Measurements from ENCODE around the gene SASS6.

SASS6 gene

DNA sequence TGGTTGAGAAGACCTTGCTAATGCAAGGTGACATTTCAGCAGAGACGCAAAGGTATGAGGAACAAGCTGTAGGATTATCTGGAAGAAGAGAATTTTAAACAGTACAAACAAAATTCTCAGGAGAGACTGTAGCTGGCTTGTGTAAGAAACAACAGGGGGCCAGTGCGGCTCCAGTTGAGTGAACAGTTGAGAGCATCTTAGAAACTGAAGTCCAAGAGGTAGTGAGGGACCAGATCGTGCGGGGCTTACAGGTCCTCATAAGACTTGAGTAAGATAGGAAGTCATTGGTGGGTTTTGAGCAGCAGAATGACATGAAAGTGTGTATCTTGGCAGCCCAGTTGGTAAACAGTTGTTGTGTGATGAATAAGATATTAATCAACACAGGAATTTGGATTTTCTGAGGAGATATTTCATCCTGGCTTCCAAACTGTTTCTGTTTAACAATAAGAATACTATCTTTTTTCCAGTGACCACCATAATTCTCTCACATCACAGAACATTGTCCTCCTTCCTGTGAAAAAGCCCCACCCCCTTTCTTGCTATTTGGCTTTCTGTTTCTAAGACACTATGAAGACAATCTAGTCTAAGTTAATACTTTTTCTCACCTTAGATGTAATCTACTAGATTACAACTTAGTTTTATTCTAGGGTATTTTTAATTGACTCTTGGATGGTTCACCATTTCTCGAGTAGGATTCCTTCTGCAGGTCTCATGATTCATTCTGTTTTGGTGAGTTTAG, 62.4 kb downstream of the SASS6 start:
- TF ChIP-seq ZFX (IDR thresholded peaks at IDR 0.05; ENCODE audit: borderline replicate concordance) (no peak), CTCF (IDR thresholded peaks at IDR 0.05) (no peak)
- no peak overlapping the region for H3K27ac ChIP-seq

DNA sequence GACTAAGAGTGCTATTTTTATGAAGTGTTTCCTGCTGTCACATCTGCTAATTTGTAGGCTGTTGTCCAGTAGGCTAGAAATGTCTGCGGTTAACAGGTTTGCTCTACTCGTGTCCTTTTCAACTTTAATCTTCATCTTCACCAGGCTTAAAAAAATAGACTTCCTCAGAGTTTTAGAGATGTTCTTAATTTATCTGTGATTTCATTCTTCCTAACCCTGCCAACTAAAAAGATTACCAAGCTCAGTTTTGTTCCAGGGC, 66.8 kb downstream of the SASS6 start:
- no peak overlapping the region for H3K27ac ChIP-seq
- no peak for TF ChIP-seq ZFX (IDR thresholded peaks at IDR 0.05; ENCODE audit: borderline replicate concordance)
- TF ChIP-seq CTCF (IDR thresholded peaks at IDR 0.05), result no peak

GRCh38 chr1:100065183-100065968, 67.4 kb downstream of the SASS6 start:
- no peak for TF ChIP-seq CTCF (IDR thresholded peaks at IDR 0.05)
- TF ChIP-seq ZFX (IDR thresholded peaks at IDR 0.05; ENCODE audit: borderline replicate concordance), result no peak

DNA sequence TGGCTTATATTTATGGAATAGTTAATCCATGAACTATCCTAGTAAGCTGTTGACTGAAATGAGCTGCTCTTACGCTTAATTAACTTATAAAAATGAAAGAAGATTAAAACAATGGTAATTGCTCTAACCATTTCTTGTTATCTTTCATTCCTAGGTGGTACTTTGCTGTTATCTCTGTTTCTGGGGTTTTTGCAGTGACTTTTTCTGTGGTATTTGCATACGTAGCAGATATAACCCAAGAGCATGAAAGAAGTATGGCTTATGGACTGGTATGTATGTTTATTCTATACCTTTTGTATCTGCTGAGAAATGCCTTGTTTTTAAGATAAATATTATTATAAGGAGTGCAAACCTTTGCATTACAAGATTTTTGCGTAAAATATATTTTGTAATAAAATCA, 71.0 kb downstream of the SASS6 start:
- H3K27ac ChIP-seq, result no peak overlapping the region
- TF ChIP-seq CTCF (IDR thresholded peaks at IDR 0.05) (no peak), ZFX (IDR thresholded peaks at IDR 0.05; ENCODE audit: borderline replicate concordance) (no peak)

More at GRCh38 chr1:100065183-100065968, 67.4 kb downstream of the SASS6 start:
- H3K27ac ChIP-seq, result no peak overlapping the region

DNA sequence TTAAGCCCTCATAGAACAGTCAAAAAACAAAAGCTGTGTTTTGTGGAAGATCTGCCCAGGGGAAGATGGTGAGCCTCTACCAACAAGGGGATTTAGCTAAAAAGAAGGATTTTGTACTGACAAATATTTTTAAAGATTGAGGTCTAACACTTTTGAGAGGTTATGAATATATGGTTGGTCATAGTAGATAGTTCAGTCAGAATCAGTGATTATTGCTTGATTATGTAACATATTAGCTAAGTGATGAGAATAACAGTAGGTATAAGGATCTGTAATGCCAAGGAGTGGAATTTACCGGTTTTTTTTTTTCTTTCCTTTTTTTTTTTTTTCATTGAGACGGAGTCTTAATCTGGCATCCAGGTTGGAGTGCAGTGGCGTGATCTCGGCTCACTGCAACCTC, 79.0 kb downstream of the SASS6 start:
- H3K27ac ChIP-seq, result no peak overlapping the region
- TF ChIP-seq CTCF (IDR thresholded peaks at IDR 0.05), result no peak
- TF ChIP-seq ZFX (IDR thresholded peaks at IDR 0.05; ENCODE audit: borderline replicate concordance), result no peak

DNA sequence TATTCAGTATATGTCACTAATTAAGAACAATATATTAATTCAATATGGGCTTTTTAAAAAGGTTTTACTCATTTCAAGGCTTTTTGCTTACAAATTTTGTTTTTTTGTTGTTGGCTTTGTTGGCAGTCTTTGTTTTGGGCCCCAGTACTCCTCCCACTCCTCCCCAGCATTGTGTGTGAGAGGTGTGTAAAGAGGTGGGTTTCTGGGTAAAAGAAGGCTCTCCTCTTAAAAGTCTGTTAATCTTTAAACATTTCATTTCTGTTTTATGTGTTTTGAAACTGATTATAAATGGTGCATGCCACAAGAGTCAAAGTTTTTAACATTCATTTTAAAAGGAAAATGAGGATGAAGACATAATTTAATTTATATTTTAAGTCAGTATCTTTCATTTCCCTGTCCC, 79.6 kb downstream of the SASS6 start:
- H3K27ac ChIP-seq, result no peak overlapping the region
- TF ChIP-seq ZFX (IDR thresholded peaks at IDR 0.05; ENCODE audit: borderline replicate concordance) (no peak), CTCF (IDR thresholded peaks at IDR 0.05) (no peak)

- H3K27ac ChIP-seq, result no peak overlapping the region
- TF ChIP-seq ZFX (IDR thresholded peaks at IDR 0.05; ENCODE audit: borderline replicate concordance), result no peak
- no peak for TF ChIP-seq CTCF (IDR thresholded peaks at IDR 0.05)
Observed at GRCh38 chr1:100051893-100052292, 80.8 kb downstream of the SASS6 start.

All from 22Rv1 (cell line).